GM18505 (cell line): ENCODE data around the gene MBP.
A peak's percentile ranks its signal among the peaks of the same experiment; 100 is the strongest.

Experiments used
- ATAC-seq: cut with Tn5 transposase; IDR thresholded peaks from one replicate; pipeline ENCODE4 v1.9.1; 2021; ENCODE audit not compliant: unreplicated experiment
- POLR2A ChIP-seq: IDR thresholded peaks from 4 replicates; pipeline ENCODE4 v1.6.1; 2011; ENCODE audit warnings: borderline replicate concordance; ENCODE audit not compliant: insufficient read depth, insufficient read length; ENCODE audit errors: extremely low read depth

MBP gene

GRCh38 chr18:77054606-77055428 is 77.8 kb downstream of the MBP start:
- peak; percentile 80 for ATAC-seq
- TF ChIP-seq POLR2A = peak; percentile 37

- peak; percentile 20 for ATAC-seq
- TF ChIP-seq POLR2A = no peak
Observed at GRCh38 chr18:77054288-77054605, 78.3 kb downstream of the MBP start.

GRCh38 chr18:77053616-77054287 is 78.8 kb downstream of the MBP start:
- TF ChIP-seq POLR2A = no peak
- ATAC-seq = no peak

- ATAC-seq = no peak
Observed at GRCh38 chr18:77052983-77053309, 79.6 kb downstream of the MBP start.

GRCh38 chr18:77052297-77052982 is 80.1 kb downstream of the MBP start:
- ATAC-seq = no peak

More at GRCh38 chr18:77052983-77053309, 79.6 kb downstream of the MBP start:
- no peak for TF ChIP-seq POLR2A

GRCh38 chr18:77051581-77052296 is 80.8 kb downstream of the MBP start:
- ATAC-seq = no peak
- TF ChIP-seq POLR2A = no peak

More at GRCh38 chr18:77052297-77052982, 80.1 kb downstream of the MBP start:
- no peak for TF ChIP-seq POLR2A

GRCh38 chr18:77049938-77050337 is 82.6 kb downstream of the MBP start:
- no peak for TF ChIP-seq POLR2A
- no peak for ATAC-seq

GRCh38 chr18:77047803-77048419 is 84.7 kb downstream of the MBP start:
- no peak for ATAC-seq
- TF ChIP-seq POLR2A = no peak

GRCh38 chr18:77046994-77047393 is 85.6 kb downstream of the MBP start:
- no peak for TF ChIP-seq POLR2A
- ATAC-seq = no peak

GRCh38 chr18:77046409-77046808 is 86.2 kb downstream of the MBP start:
- no peak for TF ChIP-seq POLR2A
- no peak for ATAC-seq

- no peak for TF ChIP-seq POLR2A
- ATAC-seq = no peak
Observed at GRCh38 chr18:77045677-77046076, 86.9 kb downstream of the MBP start.

- no peak for TF ChIP-seq POLR2A
- no peak for ATAC-seq
Observed at GRCh38 chr18:77044866-77045664, 87.5 kb downstream of the MBP start.
